Psoas muscle (tissue), 8 donors: ENCODE data around the gene COL26A1. TPM values are rescaled to one million over a fixed set of nuclear protein-coding genes. Genes with fewer than 3 reads are reported as not detected.
"Not testable (repeated sequence)": the region's sequence is repeated elsewhere in the genome, so short reads cannot be mapped to it uniquely, and the experiment has no call there.

Experiments
- ATAC-seq, 4 donors: fragments of 200-7000 bp; cut with Tn5 transposase; one replicate each; pipeline ENCODE4 v1.9.1; 2020; ENCODE audit warnings: moderate library complexity in 3 of 4, mild to moderate bottlenecking in 2 of 4
- DNase-seq, 2 donors: peaks; one replicate each; pipeline ENCODE4 v3.0.0-alpha.2; 2020
- H3K27ac ChIP-seq: fragments of 200-600 bp; one replicate; pipeline ENCODE4 v1.8.0; 2022
- H3K27me3 ChIP-seq, 3 donors: fragments of 200-600 bp in 1 of 3; one replicate each; pipeline versions ENCODE4 v1.6.1 to v1.8.0; 2013 to 2022; ENCODE audit warnings: low read length in 2 of 3, mild to moderate bottlenecking in 2 of 3, moderate library complexity in 1 of 3; ENCODE audit not compliant: insufficient read depth in 3 of 3
- H3K36me3 ChIP-seq, 2 donors: fragments of 200-600 bp in 1 of 2; one replicate each; pipeline versions ENCODE4 v1.6.1 to v1.8.0; 2013 to 2022; ENCODE audit warnings: low read depth in 1 of 2, mild to moderate bottlenecking in 1 of 2, moderate library complexity in 1 of 2; ENCODE audit not compliant: insufficient read depth in 1 of 2
- H3K4me1 ChIP-seq: fragments of 200-600 bp; one replicate; pipeline ENCODE4 v1.8.0; 2022
- H3K4me3 ChIP-seq: fragments of 200-600 bp; one replicate; pipeline ENCODE4 v1.8.0; 2022; ENCODE audit warnings: mild to moderate bottlenecking
- H3K9me3 ChIP-seq: fragments of 200-600 bp; one replicate; pipeline ENCODE4 v1.8.0; 2022
- WGBS, 3 donors: extraction: QIAGEN DNeasy Blood & Tissue Kit; methylation state at CpG; one replicate each; pipeline versions ENCODE4 v1.1.6 to v1.1.7; 2013; 5-methylcytosine and 5-hydroxymethylcytosine counted together
- intact Hi-C, 2 donors: fragments of 100-400 bp; cut with DNase I; formaldehyde crosslinking; loops; one replicate each; pipeline versions ENCODE4 v1.11.0 to v1.14.2; 2022
- polyA plus RNA-seq, 3 donors: library from polyadenylated mRNA; stranded (reverse); fragments of 200-250 nt; gene quantifications; one replicate each; pipeline ENCODE4 v1.2.3, GENCODE V29; 2013
- total RNA-seq, 4 donors: library from RNA; stranded (reverse); fragmentation: NEBNext Ultra II Directional in 2 of 4; extraction: Animal tissue kit (Norgen Biotek cat#: 25700) in 2 of 4; gene quantifications; one replicate each; pipeline versions ENCODE4 v1.2.1 to v1.2.4, GENCODE V29; 2021 to 2023
- TF ChIP-seq, protein P1 (sequence below): fragments of 200-600 bp; IDR thresholded peaks from one replicate; pipeline ENCODE4 v1.8.0; 2022; ENCODE audit warnings: antibody characterized with exemption
- donor health status: healthy with polysubstance abuse.
- donor health status: DM: no; HTN: no; CAD: no; lungs with moderate emphysema.
- donor health status: Bipolar disorder and iron deficiency.
- donor health status: healthy.
- donor health status: DM: yes; HTN: yes; CAD: no.
- donor health status: DM: no; HTN: no; CAD: no.
- donor health status: DM: no; HTN: no; CAD: no.
- donor health status: DM: yes; HTN: yes; CAD: no.

The COL26A1 gene
- total and polyA plus RNA-seq, 7 donors, result 0.03 TPM; not detected in 6

DNA sequence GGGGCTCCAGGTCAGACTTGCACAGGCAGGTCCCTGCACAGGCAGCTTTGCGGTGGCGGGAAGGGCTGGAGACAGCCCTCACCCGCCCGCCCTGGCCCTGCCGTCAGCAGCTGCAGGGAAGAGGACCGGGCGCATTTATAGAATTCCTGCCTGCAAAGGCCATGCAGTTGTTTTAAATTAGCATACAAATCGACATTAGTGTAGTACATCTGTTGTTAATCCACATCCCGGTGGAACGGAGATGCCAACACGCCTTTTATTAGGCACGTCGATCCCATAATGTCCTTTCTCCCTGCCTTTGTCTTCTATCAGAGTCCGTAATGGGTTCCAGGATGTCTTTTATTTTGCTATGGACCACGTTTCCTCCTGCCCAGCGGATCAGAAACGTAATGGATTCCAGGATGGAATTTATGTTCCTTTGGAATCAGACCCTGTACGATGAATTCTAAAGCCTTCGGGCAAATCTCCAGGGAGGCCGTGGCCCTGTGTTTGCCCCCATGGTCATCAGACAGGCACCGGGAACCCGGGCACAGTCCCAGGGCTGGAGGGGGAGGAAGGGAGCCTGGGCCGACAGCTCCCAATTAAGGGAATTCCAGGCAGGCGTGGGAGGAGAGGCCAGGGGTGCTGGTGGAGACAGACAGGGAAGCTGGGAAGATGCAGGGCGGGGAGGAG, 123.9 kb downstream of the COL26A1 start:
- 20 to 22% (median 20%) methylated on average over 23 to 25 of the region's 25 CpGs for WGBS, 3 donors
- intact Hi-C loops, result no loop called here
- ATAC-seq (no peak), DNase-seq (no peak)
- H3K36me3 ChIP-seq, result no peaks in the 10 kb centered on the region
- no peaks in the 10 kb centered on the region for H3K9me3 ChIP-seq
- peaks cover 0 to 46% (median 7%) of the 10 kb centered on the region in 3 donors for H3K27me3 ChIP-seq
- no peak overlapping the region for H3K4me3 ChIP-seq
- H3K4me1 ChIP-seq, result no peaks in the 10 kb centered on the region
- TF ChIP-seq, protein P1, sequence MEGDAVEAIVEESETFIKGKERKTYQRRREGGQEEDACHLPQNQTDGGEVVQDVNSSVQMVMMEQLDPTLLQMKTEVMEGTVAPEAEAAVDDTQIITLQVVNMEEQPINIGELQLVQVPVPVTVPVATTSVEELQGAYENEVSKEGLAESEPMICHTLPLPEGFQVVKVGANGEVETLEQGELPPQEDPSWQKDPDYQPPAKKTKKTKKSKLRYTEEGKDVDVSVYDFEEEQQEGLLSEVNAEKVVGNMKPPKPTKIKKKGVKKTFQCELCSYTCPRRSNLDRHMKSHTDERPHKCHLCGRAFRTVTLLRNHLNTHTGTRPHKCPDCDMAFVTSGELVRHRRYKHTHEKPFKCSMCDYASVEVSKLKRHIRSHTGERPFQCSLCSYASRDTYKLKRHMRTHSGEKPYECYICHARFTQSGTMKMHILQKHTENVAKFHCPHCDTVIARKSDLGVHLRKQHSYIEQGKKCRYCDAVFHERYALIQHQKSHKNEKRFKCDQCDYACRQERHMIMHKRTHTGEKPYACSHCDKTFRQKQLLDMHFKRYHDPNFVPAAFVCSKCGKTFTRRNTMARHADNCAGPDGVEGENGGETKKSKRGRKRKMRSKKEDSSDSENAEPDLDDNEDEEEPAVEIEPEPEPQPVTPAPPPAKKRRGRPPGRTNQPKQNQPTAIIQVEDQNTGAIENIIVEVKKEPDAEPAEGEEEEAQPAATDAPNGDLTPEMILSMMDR, result no peak
- H3K27ac ChIP-seq, result no peak overlapping the region

DNA sequence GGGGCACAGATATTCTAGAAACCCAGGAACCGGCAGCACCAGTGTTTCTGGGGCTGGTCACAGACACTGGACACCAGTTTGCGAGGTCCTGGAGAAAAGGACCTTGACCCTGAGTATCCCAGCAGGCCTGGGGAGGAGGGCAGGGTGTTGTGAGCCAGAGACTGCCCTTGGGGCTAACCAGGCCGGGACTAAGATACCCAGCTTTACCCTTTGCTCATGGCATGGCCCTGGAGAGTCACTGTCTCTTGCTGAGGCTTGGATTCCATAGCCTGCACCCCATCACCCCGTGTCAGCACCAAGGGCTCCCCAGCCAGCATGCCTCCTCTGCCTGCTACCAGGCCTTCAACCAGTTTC, 124.4 kb downstream of the COL26A1 start:
- no peaks in the 10 kb centered on the region for H3K4me1 ChIP-seq
- no peak overlapping the region for H3K27ac ChIP-seq
- no peak for DNase-seq
- H3K27me3 ChIP-seq, result peaks cover 0 to 46% (median 10%) of the 10 kb centered on the region in 3 donors
- no peak overlapping the region for H3K4me3 ChIP-seq
- intact Hi-C loops, result no loop called here
- no peak for ATAC-seq
- WGBS, 3 donors, result 58 to 63% (median 58%) methylated on average over 4 of the region's 4 CpGs
- no peaks in the 10 kb centered on the region for H3K9me3 ChIP-seq
- TF ChIP-seq, protein P1, result no peak
- no peaks in the 10 kb centered on the region for H3K36me3 ChIP-seq

DNA sequence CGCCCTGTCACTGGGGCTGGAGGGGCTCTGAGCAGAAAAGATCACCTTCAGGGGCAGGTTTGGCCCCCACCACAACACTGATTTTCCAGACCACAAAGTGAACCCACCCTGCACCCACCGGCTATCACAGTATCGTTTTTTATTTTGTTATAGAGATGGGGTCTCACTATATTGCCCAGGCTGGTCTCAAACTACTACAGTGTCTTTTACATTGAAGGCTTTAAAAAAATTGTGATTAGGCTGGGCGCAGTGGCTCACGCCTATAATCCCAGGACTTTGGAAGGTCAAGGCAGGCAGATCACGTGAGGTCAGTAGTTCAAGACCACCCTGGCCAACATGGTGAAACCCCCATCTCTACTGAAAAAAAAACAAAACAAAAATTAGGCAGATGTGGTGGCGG, 125.1 kb downstream of the COL26A1 start:
- H3K9me3 ChIP-seq, result no peaks in the 10 kb centered on the region
- TF ChIP-seq, protein P1, result no peak
- H3K4me3 ChIP-seq, result no peak overlapping the region
- intact Hi-C loops, result no loop called here
- ATAC-seq (no peak), DNase-seq (no peak)
- no peaks in the 10 kb centered on the region for H3K36me3 ChIP-seq
- no peaks in the 10 kb centered on the region for H3K4me1 ChIP-seq
- no peak overlapping the region for H3K27ac ChIP-seq
- 90 to 99% (median 93%) methylated on average over 7 of the region's 7 CpGs for WGBS, 3 donors
- H3K27me3 ChIP-seq, result peaks cover 0 to 46% (median 10%) of the 10 kb centered on the region in 3 donors

DNA sequence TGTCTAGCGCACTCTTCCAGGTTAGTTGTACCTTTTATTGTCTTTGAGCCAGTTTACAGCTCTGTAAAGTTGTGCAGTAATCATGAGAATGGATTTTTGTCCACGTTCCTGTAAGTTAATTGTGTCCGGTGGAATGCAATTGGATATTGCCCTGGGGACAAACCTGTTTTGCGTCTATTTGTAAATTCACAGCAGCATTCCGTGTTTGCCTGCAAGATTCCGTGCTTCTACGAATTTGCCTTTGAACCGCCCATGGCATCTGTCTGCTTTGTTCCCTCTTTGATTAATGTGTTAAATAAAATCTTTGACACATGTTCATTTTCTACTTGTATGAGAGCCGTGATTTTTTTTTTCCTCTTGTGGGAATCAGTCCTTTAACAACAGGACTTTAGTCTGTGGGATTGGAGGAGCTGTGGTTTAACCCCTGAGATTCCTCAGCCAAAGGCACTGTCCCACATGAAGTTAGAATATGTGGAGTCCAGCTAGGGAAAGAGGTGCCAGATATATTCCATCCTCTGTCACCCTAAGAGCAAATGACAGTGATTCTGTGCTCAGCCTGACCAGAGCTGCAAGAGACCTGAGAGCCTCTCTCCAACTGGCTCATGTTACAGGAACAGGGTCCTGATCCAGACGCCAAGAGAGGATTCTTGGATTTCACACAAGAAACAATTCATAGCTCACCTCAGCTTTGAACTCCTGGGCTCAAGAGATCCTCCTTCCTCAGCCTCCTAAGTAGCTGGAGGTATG, 126.3 kb downstream of the COL26A1 start:
- H3K27ac ChIP-seq, result no peak overlapping the region
- WGBS, 3 donors, result 22 to 25% (median 24%) methylated on average over 10 of the region's 10 CpGs
- intact Hi-C loops, result no loop called here
- peaks cover 0 to 46% (median 10%) of the 10 kb centered on the region in 3 donors for H3K27me3 ChIP-seq
- H3K4me1 ChIP-seq, result no peaks in the 10 kb centered on the region
- no peaks in the 10 kb centered on the region for H3K36me3 ChIP-seq
- TF ChIP-seq, protein P1, result no peak
- DNase-seq (no peak), ATAC-seq (no peak)
- no peak overlapping the region for H3K4me3 ChIP-seq
- no peaks in the 10 kb centered on the region for H3K9me3 ChIP-seq

DNA sequence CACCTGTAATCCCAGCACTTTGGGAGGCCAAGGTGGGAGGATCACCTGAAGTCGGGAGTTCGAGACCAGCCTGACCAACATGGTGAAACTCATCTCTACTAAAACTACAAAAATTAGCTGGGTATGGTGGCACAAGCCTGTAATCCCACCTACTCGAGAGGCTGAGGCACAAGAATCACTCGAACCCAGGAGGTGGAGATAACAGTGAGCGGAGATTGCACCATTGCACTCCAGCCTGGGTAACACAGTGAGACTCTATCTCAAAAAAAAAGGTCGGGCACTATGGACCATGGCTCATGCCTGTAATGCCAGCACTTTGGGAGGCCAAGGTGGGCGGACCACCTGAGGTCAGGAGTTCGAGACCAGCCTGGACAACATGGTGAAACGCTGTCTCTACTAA, 127.8 kb downstream of the COL26A1 start:
- intact Hi-C loops, result not testable (repeated sequence)

DNA sequence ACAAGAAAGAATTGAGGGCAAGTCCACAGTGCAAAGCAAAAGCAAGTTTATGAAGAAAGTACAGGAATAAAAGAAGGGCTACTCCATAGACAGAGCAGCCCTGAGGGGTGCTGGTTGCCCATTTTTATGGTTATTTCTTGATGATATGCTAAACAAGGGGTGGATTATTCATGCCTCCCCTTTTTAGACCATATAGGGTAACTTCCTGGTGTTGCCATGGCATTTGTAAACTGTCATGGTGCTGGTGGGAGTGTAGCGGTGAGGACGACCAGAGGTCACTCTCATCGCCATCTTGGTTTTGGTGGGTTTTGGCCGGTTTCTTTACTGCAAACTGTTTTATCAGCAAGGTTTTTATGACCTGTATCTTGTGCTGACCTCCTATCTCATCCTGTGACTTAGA, 128.8 kb downstream of the COL26A1 start:
- H3K4me3 ChIP-seq, intact Hi-C loops, H3K9me3 ChIP-seq, H3K36me3 ChIP-seq, ATAC-seq, H3K27ac ChIP-seq, H3K4me1 ChIP-seq, DNase-seq: not testable (repeated sequence)
- WGBS, 3 donors, result 90 to 95% (median 93%) methylated on average over 4 of the region's 4 CpGs
- peaks cover 0 to 42% (median 12%) of the 10 kb centered on the region in 3 donors for H3K27me3 ChIP-seq

More for the DNA sequence above, 127.8 kb downstream of the COL26A1 start:
- DNase-seq, result peak in 1 of 2 donors; percentile 25
- peaks cover 0 to 52% (median 10%) of the 10 kb centered on the region in 3 donors for H3K27me3 ChIP-seq
- H3K36me3 ChIP-seq, H3K27ac ChIP-seq, H3K4me3 ChIP-seq, H3K4me1 ChIP-seq, H3K9me3 ChIP-seq, ATAC-seq: not testable (repeated sequence)
- 86 to 95% (median 88%) methylated on average over 9 of the region's 9 CpGs for WGBS, 3 donors
